Measurements from ENCODE around the gene ZSCAN20. TPM values are rescaled to one million over a fixed set of nuclear protein-coding genes. Genes with fewer than 3 reads are reported as not detected.

The ZSCAN20 gene
- total RNA-seq, 4 donors from 2014 or later, result 6.9 to 9.4 (median 7.8) TPM

DNA sequence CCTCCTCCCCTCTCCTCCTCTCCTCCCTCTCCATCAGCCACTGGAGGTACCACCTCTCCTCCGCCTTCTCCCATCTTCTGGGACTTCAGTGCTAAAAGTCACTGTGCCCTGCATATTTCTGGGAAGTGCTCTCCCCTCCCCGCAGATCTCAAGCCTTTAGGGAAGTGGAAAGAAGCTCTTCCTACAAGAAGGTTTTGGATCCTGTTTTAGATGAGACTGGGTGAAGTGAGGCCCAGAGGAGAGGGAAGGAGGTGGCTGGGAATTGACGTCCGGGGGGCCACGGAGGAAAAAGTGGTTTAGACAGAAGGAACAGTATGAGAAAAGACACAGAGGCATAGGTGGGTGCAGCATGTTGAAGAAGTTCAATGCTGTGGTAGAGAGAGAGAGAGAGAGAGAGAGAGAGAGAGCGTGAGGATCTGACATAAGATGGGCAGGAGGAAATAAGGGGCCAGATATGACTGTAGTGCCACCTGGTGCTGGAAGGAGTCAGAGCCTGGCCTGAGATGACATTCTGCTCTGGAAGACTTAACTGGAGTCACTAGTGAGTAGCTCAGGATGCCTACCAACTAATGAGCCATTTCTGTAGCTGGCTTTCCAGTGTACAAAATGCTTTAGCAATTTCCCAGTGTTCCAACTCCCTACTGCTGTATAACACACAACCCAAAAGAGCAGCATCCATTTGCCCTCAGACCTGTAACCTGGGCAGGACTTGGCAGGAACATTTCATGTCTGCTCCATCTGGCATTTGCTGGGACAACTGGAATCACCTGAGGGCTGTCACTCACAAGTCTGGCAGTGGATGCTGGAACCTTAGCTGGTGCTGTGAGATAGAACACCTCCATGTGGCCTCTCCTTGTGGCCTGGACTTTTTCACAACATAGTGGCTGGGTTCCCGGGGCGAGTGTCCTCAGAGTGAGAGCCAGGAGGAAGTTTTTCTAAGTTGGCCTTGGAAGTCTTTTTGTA, 16.6 kb upstream of the ZSCAN20 start:
- Histone ChIP-seq H3K36me3 (no peaks in the 10 kb centered on the region), H3K27me3 (no peaks in the 10 kb centered on the region), H3K4me1 (peaks cover 0 to 10% (median 0%) of the 10 kb centered on the region in 4 donors), H3K4me3 (no peak overlapping the region), H3K27ac (no peak overlapping the region), H3K9me3 (no peaks in the 10 kb centered on the region)
- TF ChIP-seq EP300 (IDR thresholded peaks at IDR 0.05), result peak in 1 of 2 donors; percentile 15
- TF ChIP-seq POLR2A (IDR thresholded peaks at IDR 0.05), result no peak
- TF ChIP-seq, protein P1, sequence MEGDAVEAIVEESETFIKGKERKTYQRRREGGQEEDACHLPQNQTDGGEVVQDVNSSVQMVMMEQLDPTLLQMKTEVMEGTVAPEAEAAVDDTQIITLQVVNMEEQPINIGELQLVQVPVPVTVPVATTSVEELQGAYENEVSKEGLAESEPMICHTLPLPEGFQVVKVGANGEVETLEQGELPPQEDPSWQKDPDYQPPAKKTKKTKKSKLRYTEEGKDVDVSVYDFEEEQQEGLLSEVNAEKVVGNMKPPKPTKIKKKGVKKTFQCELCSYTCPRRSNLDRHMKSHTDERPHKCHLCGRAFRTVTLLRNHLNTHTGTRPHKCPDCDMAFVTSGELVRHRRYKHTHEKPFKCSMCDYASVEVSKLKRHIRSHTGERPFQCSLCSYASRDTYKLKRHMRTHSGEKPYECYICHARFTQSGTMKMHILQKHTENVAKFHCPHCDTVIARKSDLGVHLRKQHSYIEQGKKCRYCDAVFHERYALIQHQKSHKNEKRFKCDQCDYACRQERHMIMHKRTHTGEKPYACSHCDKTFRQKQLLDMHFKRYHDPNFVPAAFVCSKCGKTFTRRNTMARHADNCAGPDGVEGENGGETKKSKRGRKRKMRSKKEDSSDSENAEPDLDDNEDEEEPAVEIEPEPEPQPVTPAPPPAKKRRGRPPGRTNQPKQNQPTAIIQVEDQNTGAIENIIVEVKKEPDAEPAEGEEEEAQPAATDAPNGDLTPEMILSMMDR (IDR thresholded peaks at IDR 0.05), result peak in 4 of 5 experiments; percentile 22 to 66 (median 57)
- WGBS, 2 donors, result 43 to 47% methylated on average over 8 of the region's 8 CpGs
- peak in 1 of 2 donors; percentile 50 for DNase-seq (ENCODE audit: low spot score in 2 of 2)

DNA sequence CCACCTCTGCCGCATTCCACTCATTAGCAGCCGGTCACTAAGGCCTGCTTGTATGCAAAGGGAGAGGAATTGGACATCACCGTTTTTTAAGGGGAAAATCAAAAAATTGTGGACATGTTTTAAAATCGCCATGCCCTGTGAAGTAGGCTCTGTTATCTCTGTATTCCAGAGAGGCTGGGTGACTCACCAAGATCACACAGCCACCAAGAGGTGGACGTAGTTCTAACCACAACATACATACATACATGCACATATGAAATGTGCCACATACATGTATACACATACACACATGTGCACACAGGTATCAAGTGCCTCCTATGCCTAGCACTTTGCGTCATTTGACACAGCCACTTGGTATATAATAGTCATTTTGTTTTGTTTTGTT, 16.0 kb upstream of the ZSCAN20 start:
- no peaks in the 10 kb centered on the region for H3K36me3 ChIP-seq
- H3K4me1 ChIP-seq, result peaks cover 0 to 11% (median 0%) of the 10 kb centered on the region in 4 donors
- 81 to 86% methylated on average over 6 of the region's 6 CpGs for whole genome bisulfite sequencing, 2 donors
- no peak overlapping the region for H3K4me3 ChIP-seq
- H3K27me3 ChIP-seq, result no peaks in the 10 kb centered on the region
- H3K27ac ChIP-seq, result no peak overlapping the region
- TF ChIP-seq, protein P1 (IDR thresholded peaks at IDR 0.05), result no peak
- no peak for TF ChIP-seq POLR2A (IDR thresholded peaks at IDR 0.05)
- no peak for TF ChIP-seq EP300 (IDR thresholded peaks at IDR 0.05)
- no peak for DNase-seq (ENCODE audit: low spot score in 2 of 2)
- H3K9me3 ChIP-seq, result no peaks in the 10 kb centered on the region

DNA sequence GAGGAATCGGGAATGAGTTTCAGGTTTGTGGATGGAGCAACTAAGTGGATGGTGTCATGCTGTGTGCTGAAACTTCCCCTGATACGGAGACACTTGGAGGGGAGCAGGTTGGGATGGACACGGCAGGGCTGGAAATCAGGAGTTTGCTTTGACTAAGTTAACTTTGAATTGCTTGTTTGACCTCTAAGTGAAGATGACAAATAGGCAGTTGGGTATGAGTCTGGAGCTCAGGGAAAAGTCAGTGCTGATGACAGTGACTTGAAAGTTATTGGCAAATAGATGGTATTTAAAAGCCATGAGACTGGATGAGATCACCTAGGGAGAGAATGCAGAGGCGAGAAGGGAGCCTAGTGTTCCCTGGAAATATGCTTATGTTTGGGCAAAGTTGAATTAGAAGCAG, 12.8 kb upstream of the ZSCAN20 start:
- no peak overlapping the region for H3K27ac ChIP-seq
- H3K4me1 ChIP-seq, result peaks cover 0 to 18% (median 0%) of the 10 kb centered on the region in 4 donors
- H3K4me3 ChIP-seq, result no peak overlapping the region
- H3K9me3 ChIP-seq, result no peaks in the 10 kb centered on the region
- 83 to 86% methylated on average over 4 of the region's 4 CpGs for WGBS, 2 donors
- TF ChIP-seq, protein P1 (IDR thresholded peaks at IDR 0.05), result no peak
- TF ChIP-seq EP300 (IDR thresholded peaks at IDR 0.05), result no peak
- no peak for TF ChIP-seq POLR2A (IDR thresholded peaks at IDR 0.05)
- no peak for DNase-seq (ENCODE audit: low spot score in 2 of 2)
- no peaks in the 10 kb centered on the region for H3K36me3 ChIP-seq
- no peaks in the 10 kb centered on the region for H3K27me3 ChIP-seq

DNA sequence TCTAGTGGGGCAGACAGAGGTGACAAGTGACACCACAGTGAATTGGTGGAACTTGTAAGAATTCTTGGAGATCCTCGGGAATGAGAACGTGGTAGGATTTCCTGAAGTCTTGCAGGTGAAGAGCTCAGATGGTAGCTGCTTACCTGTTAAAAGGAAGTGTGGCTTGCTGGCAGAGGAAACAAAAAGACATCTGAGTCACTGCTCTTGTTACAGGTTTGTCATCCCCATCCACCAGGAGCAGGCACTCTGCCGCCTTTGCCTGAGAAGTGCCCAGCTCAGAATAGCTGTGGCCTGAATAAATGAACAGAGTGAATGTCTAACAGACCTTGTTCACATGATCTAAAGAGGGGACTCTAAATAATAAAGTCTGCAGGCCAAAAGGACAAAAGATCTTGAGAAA, 12.3 kb upstream of the ZSCAN20 start:
- Histone ChIP-seq H3K4me3 (no peak overlapping the region), H3K9me3 (no peaks in the 10 kb centered on the region), H3K27ac (no peak overlapping the region), H3K27me3 (no peaks in the 10 kb centered on the region), H3K36me3 (no peaks in the 10 kb centered on the region), H3K4me1 (peaks cover 0 to 18% (median 0%) of the 10 kb centered on the region in 4 donors)
- DNase-seq (ENCODE audit: low spot score in 2 of 2), result no peak
- 76 to 82% methylated on average over 3 of the region's 3 CpGs for WGBS, 2 donors
- TF ChIP-seq EP300 (IDR thresholded peaks at IDR 0.05) (no peak), POLR2A (IDR thresholded peaks at IDR 0.05) (no peak)
- TF ChIP-seq, protein P1 (IDR thresholded peaks at IDR 0.05), result no peak

Measured in tibial nerve (tissue), 4 donors.